Ishikawa (cell line): ENCODE measurements around the gene MROH7.

Source experiments
- CEBPB ChIP-seq: IDR thresholded peaks from 2 replicates; pipeline ENCODE4 v1.6.1; 2012
- CREB1 ChIP-seq: IDR thresholded peaks from 2 replicates; pipeline ENCODE4 v1.6.1; 2012; ENCODE audit warnings: low read depth
- EGR1 ChIP-seq: IDR thresholded peaks from 2 replicates; pipeline ENCODE4 v1.6.1; 2012
- EP300 ChIP-seq: IDR thresholded peaks from 2 replicates; pipeline ENCODE4 v1.6.1; 2012; ENCODE audit warnings: borderline replicate concordance
- FOXM1 ChIP-seq: IDR thresholded peaks from 2 replicates; pipeline ENCODE4 v1.6.1; 2012; ENCODE audit warnings: low read depth, borderline replicate concordance
- NFIC ChIP-seq: IDR thresholded peaks from 2 replicates; pipeline ENCODE4 v1.6.1; 2012
- RAD21 ChIP-seq: IDR thresholded peaks from 2 replicates; pipeline ENCODE4 v1.6.1; 2012; ENCODE audit warnings: low read depth
- TAF1 ChIP-seq: IDR thresholded peaks from 2 replicates; pipeline ENCODE4 v1.6.1; 2012; ENCODE audit warnings: low read depth, mild to moderate bottlenecking
- TCF12 ChIP-seq: IDR thresholded peaks from 2 replicates; pipeline ENCODE4 v1.6.1; 2012; ENCODE audit warnings: low read depth
- TEAD4 ChIP-seq: IDR thresholded peaks from 2 replicates; pipeline ENCODE4 v1.6.1; 2012
- YY1 ChIP-seq: IDR thresholded peaks from 2 replicates; pipeline ENCODE4 v1.6.1; 2012; ENCODE audit warnings: low read depth
- ZBTB7A ChIP-seq: IDR thresholded peaks from 2 replicates; pipeline ENCODE4 v1.6.1; 2012; ENCODE audit warnings: low read depth
- TF ChIP-seq, protein P1 (sequence below): IDR thresholded peaks from 2 replicates; pipeline ENCODE4 v1.6.1; 2012
- TF ChIP-seq, protein P2 (sequence below): IDR thresholded peaks from 2 replicates; pipeline ENCODE4 v1.6.1; 2012; ENCODE audit warnings: low read depth, mild to moderate bottlenecking
- TF ChIP-seq, protein P3 (sequence below): IDR thresholded peaks from 2 replicates; pipeline ENCODE4 v1.6.1; 2012

Gene MROH7

DNA sequence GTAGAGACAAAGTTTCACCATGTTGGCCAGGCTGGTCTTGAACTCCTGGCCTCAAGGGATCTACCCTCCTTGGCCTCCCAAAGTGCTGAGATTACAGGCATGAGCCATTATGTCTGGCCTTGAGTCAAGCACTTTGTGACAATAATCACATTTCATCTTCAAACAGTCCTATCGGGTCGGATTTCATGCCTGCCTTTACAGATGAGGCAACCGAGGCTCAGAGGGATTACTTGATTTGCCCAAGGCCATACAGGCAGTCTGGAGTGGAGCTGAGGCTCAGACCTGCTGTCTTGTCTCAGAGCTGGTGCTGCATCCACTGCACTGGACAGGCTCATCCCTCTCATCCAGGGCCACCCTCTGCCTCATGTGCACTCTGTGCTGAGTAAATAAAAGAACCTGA is 44.8 kb upstream of the MROH7 start:
- TF ChIP-seq EP300 (no peak), ZBTB7A (no peak), TEAD4 (no peak), NFIC (no peak), YY1 (no peak), CREB1 (no peak), EGR1 (no peak), CEBPB (no peak), FOXM1 (no peak), RAD21 (no peak), TCF12 (no peak), TAF1 (no peak)
- TF ChIP-seq, protein P1, sequence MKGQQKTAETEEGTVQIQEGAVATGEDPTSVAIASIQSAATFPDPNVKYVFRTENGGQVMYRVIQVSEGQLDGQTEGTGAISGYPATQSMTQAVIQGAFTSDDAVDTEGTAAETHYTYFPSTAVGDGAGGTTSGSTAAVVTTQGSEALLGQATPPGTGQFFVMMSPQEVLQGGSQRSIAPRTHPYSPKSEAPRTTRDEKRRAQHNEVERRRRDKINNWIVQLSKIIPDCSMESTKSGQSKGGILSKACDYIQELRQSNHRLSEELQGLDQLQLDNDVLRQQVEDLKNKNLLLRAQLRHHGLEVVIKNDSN, result no peak
- TF ChIP-seq, protein P2, sequence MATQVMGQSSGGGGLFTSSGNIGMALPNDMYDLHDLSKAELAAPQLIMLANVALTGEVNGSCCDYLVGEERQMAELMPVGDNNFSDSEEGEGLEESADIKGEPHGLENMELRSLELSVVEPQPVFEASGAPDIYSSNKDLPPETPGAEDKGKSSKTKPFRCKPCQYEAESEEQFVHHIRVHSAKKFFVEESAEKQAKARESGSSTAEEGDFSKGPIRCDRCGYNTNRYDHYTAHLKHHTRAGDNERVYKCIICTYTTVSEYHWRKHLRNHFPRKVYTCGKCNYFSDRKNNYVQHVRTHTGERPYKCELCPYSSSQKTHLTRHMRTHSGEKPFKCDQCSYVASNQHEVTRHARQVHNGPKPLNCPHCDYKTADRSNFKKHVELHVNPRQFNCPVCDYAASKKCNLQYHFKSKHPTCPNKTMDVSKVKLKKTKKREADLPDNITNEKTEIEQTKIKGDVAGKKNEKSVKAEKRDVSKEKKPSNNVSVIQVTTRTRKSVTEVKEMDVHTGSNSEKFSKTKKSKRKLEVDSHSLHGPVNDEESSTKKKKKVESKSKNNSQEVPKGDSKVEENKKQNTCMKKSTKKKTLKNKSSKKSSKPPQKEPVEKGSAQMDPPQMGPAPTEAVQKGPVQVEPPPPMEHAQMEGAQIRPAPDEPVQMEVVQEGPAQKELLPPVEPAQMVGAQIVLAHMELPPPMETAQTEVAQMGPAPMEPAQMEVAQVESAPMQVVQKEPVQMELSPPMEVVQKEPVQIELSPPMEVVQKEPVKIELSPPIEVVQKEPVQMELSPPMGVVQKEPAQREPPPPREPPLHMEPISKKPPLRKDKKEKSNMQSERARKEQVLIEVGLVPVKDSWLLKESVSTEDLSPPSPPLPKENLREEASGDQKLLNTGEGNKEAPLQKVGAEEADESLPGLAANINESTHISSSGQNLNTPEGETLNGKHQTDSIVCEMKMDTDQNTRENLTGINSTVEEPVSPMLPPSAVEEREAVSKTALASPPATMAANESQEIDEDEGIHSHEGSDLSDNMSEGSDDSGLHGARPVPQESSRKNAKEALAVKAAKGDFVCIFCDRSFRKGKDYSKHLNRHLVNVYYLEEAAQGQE, result no peak
- TF ChIP-seq, protein P3, sequence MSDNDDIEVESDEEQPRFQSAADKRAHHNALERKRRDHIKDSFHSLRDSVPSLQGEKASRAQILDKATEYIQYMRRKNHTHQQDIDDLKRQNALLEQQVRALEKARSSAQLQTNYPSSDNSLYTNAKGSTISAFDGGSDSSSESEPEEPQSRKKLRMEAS, result no peak

DNA sequence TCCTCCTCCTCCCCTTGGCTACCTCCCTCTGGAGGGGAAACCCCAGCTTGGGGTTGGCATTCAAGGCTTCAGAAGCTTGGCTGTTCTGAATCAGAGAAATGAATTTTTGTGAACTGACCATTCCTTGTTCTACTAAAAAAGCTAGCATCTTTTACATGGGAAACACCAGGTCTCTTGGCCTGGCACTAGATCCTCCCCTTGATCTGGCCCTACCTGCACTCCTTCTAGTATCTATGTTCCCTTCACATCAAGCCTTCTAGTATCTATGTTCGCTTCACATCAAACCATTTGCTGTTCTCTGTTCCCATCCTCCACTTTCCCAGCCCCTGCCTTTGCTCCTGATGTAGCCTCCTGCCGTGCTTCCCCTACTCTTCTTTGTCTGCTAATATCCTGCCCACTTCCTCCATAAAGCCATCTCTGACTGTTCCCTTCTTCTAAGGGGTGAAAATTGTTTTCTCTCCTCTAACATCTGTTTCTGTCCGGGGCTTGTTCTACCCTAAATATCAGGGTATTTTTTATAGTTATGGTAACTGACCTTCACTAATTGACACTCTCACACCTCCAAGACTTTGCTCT is 44.0 kb upstream of the MROH7 start:
- TF ChIP-seq, protein P2, result no peak
- TF ChIP-seq, protein P3, result no peak
- TF ChIP-seq RAD21, result no peak
- no peak for TF ChIP-seq ZBTB7A
- no peak for TF ChIP-seq NFIC
- no peak for TF ChIP-seq TCF12
- no peak for TF ChIP-seq FOXM1
- no peak for TF ChIP-seq EP300

DNA sequence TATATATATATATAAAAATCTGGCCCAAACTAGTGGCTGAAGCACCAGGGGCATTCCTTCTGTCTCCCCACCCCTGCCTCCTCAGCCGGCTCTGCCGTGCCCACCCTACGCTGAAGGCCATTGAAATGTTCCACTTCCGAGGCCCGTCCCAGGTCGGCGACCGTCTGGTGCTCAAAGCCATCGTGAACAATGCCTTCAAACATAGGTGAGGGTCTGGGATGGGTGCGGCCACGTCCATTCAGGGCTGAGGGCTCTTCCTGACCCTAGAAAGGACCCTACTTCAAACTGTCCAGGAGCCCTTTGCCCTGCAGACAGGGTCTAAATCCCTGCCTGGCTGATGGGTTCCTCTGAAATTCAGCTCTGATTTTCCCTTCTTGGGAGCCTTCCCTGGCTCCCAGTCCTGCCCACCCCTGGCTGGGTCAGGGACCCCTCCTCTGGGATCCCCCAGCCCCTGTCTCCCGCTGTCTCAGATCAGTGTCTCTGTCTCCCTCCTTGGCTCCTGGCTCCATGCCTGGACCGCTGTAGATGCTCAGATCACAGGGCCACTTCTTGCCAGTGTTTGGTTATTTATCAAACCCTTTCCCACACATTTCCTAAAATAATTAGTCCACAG is 42.3 kb upstream of the MROH7 start:
- TF ChIP-seq NFIC (no peak), YY1 (no peak), CEBPB (no peak), TEAD4 (no peak), ZBTB7A (no peak), EP300 (no peak), FOXM1 (no peak), TCF12 (no peak), EGR1 (no peak), CREB1 (no peak), TAF1 (no peak), RAD21 (no peak)
- TF ChIP-seq, protein P3, result no peak
- TF ChIP-seq, protein P2, result no peak

DNA sequence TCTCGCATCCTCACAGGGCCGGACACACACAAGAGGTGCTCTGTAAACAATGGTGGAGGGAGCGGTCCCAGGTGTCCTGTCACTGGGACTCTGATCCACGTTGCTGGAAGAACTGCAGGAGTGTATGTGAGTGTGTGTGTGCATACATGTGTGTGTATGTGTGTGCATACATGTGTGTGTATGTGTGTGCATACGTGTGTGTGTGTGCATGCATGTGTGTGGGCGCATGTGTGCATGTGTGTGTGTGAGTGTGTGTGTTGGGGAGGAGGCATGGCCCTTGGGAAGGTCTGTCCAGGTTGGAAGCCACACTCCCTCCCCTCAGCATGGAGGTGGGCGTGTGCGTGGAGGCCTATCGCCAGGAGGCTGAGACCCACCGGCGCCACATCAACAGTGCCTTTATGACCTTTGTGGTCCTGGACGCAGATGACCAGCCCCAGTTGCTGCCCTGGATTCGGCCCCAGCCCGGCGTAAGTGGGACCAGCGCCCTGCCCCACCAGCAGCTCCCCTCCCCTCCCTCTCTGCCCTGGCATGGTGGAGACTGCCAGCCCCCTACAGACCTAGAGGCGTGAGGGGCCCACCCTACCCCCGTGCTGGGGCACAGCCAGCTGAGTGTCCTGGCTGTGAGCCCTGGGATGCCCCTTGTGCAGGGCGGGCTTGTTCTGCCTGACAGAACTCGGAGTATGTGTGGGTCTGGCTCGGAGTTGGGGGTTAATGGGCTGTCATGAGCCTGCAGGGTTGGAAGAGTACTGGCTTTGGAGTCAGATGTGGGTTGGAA is 40.5 kb upstream of the MROH7 start:
- TF ChIP-seq NFIC, result no peak
- 0 out of 2 replicates have a peak, but pooled peaks have one; percentile 18 for TF ChIP-seq TEAD4

DNA sequence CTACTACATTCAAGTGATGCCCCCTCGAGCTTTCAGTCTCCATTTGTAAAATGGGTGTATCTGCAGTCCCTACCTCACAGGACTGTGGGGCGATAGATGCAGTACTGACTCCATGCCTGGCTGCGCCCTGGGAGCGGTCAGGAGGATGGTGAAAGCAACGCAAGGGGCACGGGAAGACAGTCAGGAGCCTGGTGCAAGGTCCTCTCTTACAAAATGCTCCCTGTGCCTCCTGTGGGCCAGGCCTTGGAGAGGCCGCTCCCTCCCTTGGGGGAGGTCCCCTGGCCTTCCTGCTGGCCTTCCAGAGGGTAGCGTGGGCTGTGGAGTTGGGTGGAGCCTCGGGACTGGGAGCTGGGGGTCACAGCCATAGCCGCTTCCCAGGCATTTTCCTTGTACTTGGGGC is 39.9 kb upstream of the MROH7 start:
- no peak for TF ChIP-seq NFIC
- no peak for TF ChIP-seq RAD21
- no peak for TF ChIP-seq TEAD4
- no peak for TF ChIP-seq EP300
- no peak for TF ChIP-seq EGR1
- no peak for TF ChIP-seq CEBPB
- TF ChIP-seq, protein P2, result no peak
